ENCODE data around the gene CMIP. TPM values are rescaled to one million over a fixed set of nuclear protein-coding genes. Genes with fewer than 3 reads are reported as not detected.
A peak's percentile ranks its signal among the peaks of the same experiment; 100 is the strongest.

Gene CMIP
- total RNA-seq, 1 experiment from 2014 or later: 25.7 TPM

DNA sequence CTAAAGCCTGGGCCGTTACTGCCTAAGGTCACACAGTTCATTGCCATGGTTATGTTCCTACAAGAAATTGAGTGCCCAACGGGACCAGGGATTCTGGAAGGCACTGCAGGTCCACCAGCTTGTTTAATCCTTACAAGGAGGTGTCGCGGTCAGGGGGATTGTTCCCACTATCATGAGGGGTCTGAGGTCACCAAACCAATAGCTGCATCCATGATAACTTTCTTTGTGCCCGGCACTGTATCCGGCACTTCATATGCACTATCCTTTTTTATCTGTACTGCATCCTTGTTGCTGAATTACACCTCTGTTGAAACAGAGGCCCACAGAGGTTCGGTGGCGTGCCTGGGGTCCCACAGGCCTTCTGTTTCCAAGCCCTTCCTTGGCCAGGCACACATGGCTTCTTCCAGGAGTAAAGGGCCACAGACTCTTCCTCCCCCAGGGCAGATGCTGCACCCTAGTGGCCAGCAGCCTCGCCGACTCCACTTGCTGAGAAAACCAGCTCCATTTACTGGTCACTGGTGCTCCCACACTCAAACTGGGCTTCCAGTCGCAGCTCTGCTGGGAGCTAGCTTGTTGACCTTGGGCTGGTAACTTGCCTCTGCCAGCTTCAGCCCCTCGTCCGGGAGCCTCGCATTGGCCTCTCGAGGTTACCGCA lies 252.5 kb downstream of the CMIP start:
- Histone ChIP-seq H4K20me1 (ENCODE audit: low read length) (no peaks in the 10 kb centered on the region), H2AFZ (ENCODE audit: low read length) (no peak overlapping the region), H3K9me2 (replicated peaks; ENCODE audit: low read length) (no peaks in the 10 kb centered on the region), H3K79me2 (ENCODE audit: low read length) (no peaks in the 10 kb centered on the region), H3K27ac (ENCODE audit: low read length) (no peak overlapping the region), H3K4me1 (ENCODE audit: insufficient read depth, low read length) (no peaks in the 10 kb centered on the region), H3K9me3 (ENCODE audit: low read length) (no peaks in the 10 kb centered on the region), H3K27me3 (ENCODE audit: low read length) (no peaks in the 10 kb centered on the region), H3K9ac (ENCODE audit: low read length) (no peak overlapping the region), H3K36me3 (ENCODE audit: low read depth, low read length) (peaks cover 6% of the 10 kb centered on the region), H3K4me3 (ENCODE audit: low read length) (no peak overlapping the region), H3F3A (ENCODE audit: low read length, unreplicated experiment) (no peaks in the 10 kb centered on the region), H3K4me2 (ENCODE audit: low read length) (no peak overlapping the region)
- ChIA-PET POLR2A (ENCODE audit: unreplicated experiment) (no interaction called here), CTCF (interaction anchor here (0.6 kb wide), 1 partner anchor 203 kb away, joined by 3 read pairs; no protein-coding TSS in a partner anchor)
- ATAC-seq (peak; percentile 62), DNase-seq (peak; percentile 51)
- TF ChIP-seq EZH2phosphoT487 (IDR thresholded peaks at IDR 0.05; ENCODE audit: borderline replicate concordance, low read length) (no peak), EZH2 (IDR thresholded peaks at IDR 0.05; ENCODE audit: low read length, unreplicated experiment) (no peak)
- TF ChIP-seq, protein P1, sequence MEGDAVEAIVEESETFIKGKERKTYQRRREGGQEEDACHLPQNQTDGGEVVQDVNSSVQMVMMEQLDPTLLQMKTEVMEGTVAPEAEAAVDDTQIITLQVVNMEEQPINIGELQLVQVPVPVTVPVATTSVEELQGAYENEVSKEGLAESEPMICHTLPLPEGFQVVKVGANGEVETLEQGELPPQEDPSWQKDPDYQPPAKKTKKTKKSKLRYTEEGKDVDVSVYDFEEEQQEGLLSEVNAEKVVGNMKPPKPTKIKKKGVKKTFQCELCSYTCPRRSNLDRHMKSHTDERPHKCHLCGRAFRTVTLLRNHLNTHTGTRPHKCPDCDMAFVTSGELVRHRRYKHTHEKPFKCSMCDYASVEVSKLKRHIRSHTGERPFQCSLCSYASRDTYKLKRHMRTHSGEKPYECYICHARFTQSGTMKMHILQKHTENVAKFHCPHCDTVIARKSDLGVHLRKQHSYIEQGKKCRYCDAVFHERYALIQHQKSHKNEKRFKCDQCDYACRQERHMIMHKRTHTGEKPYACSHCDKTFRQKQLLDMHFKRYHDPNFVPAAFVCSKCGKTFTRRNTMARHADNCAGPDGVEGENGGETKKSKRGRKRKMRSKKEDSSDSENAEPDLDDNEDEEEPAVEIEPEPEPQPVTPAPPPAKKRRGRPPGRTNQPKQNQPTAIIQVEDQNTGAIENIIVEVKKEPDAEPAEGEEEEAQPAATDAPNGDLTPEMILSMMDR (conservative IDR thresholded peaks at IDR 0.05; ENCODE audit: low read depth, low read length): peak; percentile 71
- intact Hi-C loops (cut with micrococcal nuclease): no loop called here
- no TSS peak for BruUV-seq (replicated peaks)

- no peaks in the 10 kb centered on the region for H3K79me2 ChIP-seq (ENCODE audit: low read length)
- H3K4me2 ChIP-seq (ENCODE audit: low read length): no peak overlapping the region
- H3K4me1 ChIP-seq (ENCODE audit: insufficient read depth, low read length): no peaks in the 10 kb centered on the region
Observed at GRCh38 chr16:81697616-81698309, 253.2 kb downstream of the CMIP start.

More at GRCh38 chr16:81697616-81698309, 253.2 kb downstream of the CMIP start:
- Histone ChIP-seq H4K20me1 (ENCODE audit: low read length) (no peaks in the 10 kb centered on the region), H3K9ac (ENCODE audit: low read length) (no peak overlapping the region), H3F3A (ENCODE audit: low read length, unreplicated experiment) (no peaks in the 10 kb centered on the region), H3K27ac (ENCODE audit: low read length) (no peak overlapping the region), H3K4me3 (ENCODE audit: low read length) (no peak overlapping the region), H2AFZ (ENCODE audit: low read length) (no peak overlapping the region), H3K36me3 (ENCODE audit: low read depth, low read length) (peaks cover 6% of the 10 kb centered on the region), H3K27me3 (ENCODE audit: low read length) (no peaks in the 10 kb centered on the region), H3K9me2 (replicated peaks; ENCODE audit: low read length) (no peaks in the 10 kb centered on the region), H3K9me3 (ENCODE audit: low read length) (no peaks in the 10 kb centered on the region)
- ChIA-PET CTCF (interaction anchor here (0.6 kb wide), 1 partner anchor 204 kb away, joined by 3 read pairs; no protein-coding TSS in a partner anchor), POLR2A (ENCODE audit: unreplicated experiment) (no interaction called here)
- intact Hi-C loops (cut with micrococcal nuclease): no loop called here
- TF ChIP-seq EZH2phosphoT487 (IDR thresholded peaks at IDR 0.05; ENCODE audit: borderline replicate concordance, low read length): no peak
- no peak for TF ChIP-seq EZH2 (IDR thresholded peaks at IDR 0.05; ENCODE audit: low read length, unreplicated experiment)
- TF ChIP-seq, protein P1 (conservative IDR thresholded peaks at IDR 0.05; ENCODE audit: low read depth, low read length): no peak
- BruUV-seq (replicated peaks): no TSS peak
- DNase-seq (no peak), ATAC-seq (no peak)
